ENCODE results near the gene TMEM88. TPM values are rescaled to one million over a fixed set of nuclear protein-coding genes. Genes with fewer than 3 reads are reported as not detected.

TMEM88 gene
- total and polyA plus RNA-seq, 2 experiments from 2014 or later, result not detected

GRCh38 chr17:7811251-7811650, 43.6 kb upstream of the TMEM88 start:
- H3K27me3 ChIP-seq (replicated peaks; ENCODE audit: insufficient read depth), result peaks cover 4% of the 10 kb centered on the region
- H3K4me2 ChIP-seq (ENCODE audit: unreplicated experiment), result no peak overlapping the region
- H3K36me3 ChIP-seq (ENCODE audit: low read depth), result no peaks in the 10 kb centered on the region
- H3K79me2 ChIP-seq (ENCODE audit: insufficient read depth), result no peaks in the 10 kb centered on the region
- no peak overlapping the region for H3K4me3 ChIP-seq
- DNase-seq, result no peak
- H3K4me1 ChIP-seq (ENCODE audit: insufficient read depth), result no peaks in the 10 kb centered on the region
- TF ChIP-seq EZH2 (IDR thresholded peaks at IDR 0.05; ENCODE audit: insufficient read depth, poor library complexity, severe bottlenecking) (no peak), EZH2phosphoT487 (IDR thresholded peaks at IDR 0.05; ENCODE audit: insufficient read depth, low read depth) (no peak)
- H2AFZ ChIP-seq, result no peak overlapping the region
- H3K9ac ChIP-seq, result no peak overlapping the region
- H3K9me2 ChIP-seq (ENCODE audit: insufficient read depth), result no peaks in the 10 kb centered on the region
- no peaks in the 10 kb centered on the region for H3F3A ChIP-seq (ENCODE audit: insufficient read depth)
- in situ Hi-C loops (cut with MboI), result no loop called here
- H3K27ac ChIP-seq, result no peak overlapping the region
- no peaks in the 10 kb centered on the region for H3K9me3 ChIP-seq (ENCODE audit: low read depth)
- WGBS, 2 experiments (ENCODE audit: low coverage in 1 of 2, low lambda C conversion rate in 2 of 2, missing lambda C conversion rate in 2 of 2), result 90 to 95% methylated on average over 3 of the region's 3 CpGs
- H4K20me1 ChIP-seq (ENCODE audit: insufficient read depth), result no peaks in the 10 kb centered on the region

- Histone ChIP-seq H3F3A (ENCODE audit: insufficient read depth) (no peaks in the 10 kb centered on the region), H3K9ac (no peak overlapping the region), H3K27me3 (replicated peaks; ENCODE audit: insufficient read depth) (peaks cover 4% of the 10 kb centered on the region), H3K4me3 (no peak overlapping the region), H2AFZ (no peak overlapping the region), H4K20me1 (ENCODE audit: insufficient read depth) (no peaks in the 10 kb centered on the region), H3K9me3 (ENCODE audit: low read depth) (no peaks in the 10 kb centered on the region), H3K79me2 (ENCODE audit: insufficient read depth) (no peaks in the 10 kb centered on the region), H3K36me3 (ENCODE audit: low read depth) (no peaks in the 10 kb centered on the region), H3K9me2 (ENCODE audit: insufficient read depth) (no peaks in the 10 kb centered on the region), H3K4me1 (ENCODE audit: insufficient read depth) (no peaks in the 10 kb centered on the region), H3K4me2 (ENCODE audit: unreplicated experiment) (no peak overlapping the region), H3K27ac (no peak overlapping the region)
- TF ChIP-seq EZH2 (IDR thresholded peaks at IDR 0.05; ENCODE audit: insufficient read depth, poor library complexity, severe bottlenecking) (no peak), EZH2phosphoT487 (IDR thresholded peaks at IDR 0.05; ENCODE audit: insufficient read depth, low read depth) (no peak)
- 79 to 88% methylated on average over 5 of the region's 5 CpGs for WGBS, 2 experiments (ENCODE audit: low coverage in 1 of 2, low lambda C conversion rate in 2 of 2, missing lambda C conversion rate in 2 of 2)
- no peak for DNase-seq
- in situ Hi-C loops (cut with MboI), result no loop called here
Measured at GRCh38 chr17:7814969-7815368, 39.9 kb upstream of the TMEM88 start.

- no peaks in the 10 kb centered on the region for H3K4me1 ChIP-seq (ENCODE audit: insufficient read depth)
- H3K4me3 ChIP-seq, result no peak overlapping the region
- DNase-seq, result no peak
- no peak overlapping the region for H2AFZ ChIP-seq
- no peaks in the 10 kb centered on the region for H4K20me1 ChIP-seq (ENCODE audit: insufficient read depth)
- H3F3A ChIP-seq (ENCODE audit: insufficient read depth), result no peaks in the 10 kb centered on the region
- TF ChIP-seq EZH2phosphoT487 (IDR thresholded peaks at IDR 0.05; ENCODE audit: insufficient read depth, low read depth), result no peak
- in situ Hi-C loops (cut with MboI), result no loop called here
- H3K27ac ChIP-seq, result no peak overlapping the region
- H3K4me2 ChIP-seq (ENCODE audit: unreplicated experiment), result no peak overlapping the region
- H3K9me2 ChIP-seq (ENCODE audit: insufficient read depth), result no peaks in the 10 kb centered on the region
- H3K79me2 ChIP-seq (ENCODE audit: insufficient read depth), result no peaks in the 10 kb centered on the region
- WGBS, 2 experiments (ENCODE audit: low coverage in 1 of 2, low lambda C conversion rate in 2 of 2, missing lambda C conversion rate in 2 of 2), result 60 to 74% methylated on average over 8 to 10 of the region's 10 CpGs
- H3K9ac ChIP-seq, result no peak overlapping the region
- H3K36me3 ChIP-seq (ENCODE audit: low read depth), result no peaks in the 10 kb centered on the region
- peaks cover 4% of the 10 kb centered on the region for H3K27me3 ChIP-seq (replicated peaks; ENCODE audit: insufficient read depth)
- H3K9me3 ChIP-seq (ENCODE audit: low read depth), result no peaks in the 10 kb centered on the region
Measured at GRCh38 chr17:7816926-7817642, 37.8 kb upstream of the TMEM88 start.

GRCh38 chr17:7817643-7817964, 37.3 kb upstream of the TMEM88 start:
- no peak overlapping the region for H3K4me2 ChIP-seq (ENCODE audit: unreplicated experiment)
- H3K27ac ChIP-seq, result no peak overlapping the region
- no peak overlapping the region for H2AFZ ChIP-seq
- no peaks in the 10 kb centered on the region for H3K4me1 ChIP-seq (ENCODE audit: insufficient read depth)
- WGBS, 2 experiments (ENCODE audit: low coverage in 1 of 2, low lambda C conversion rate in 2 of 2, missing lambda C conversion rate in 2 of 2), result 65 to 78% methylated on average over 8 to 9 of the region's 9 CpGs
- no peaks in the 10 kb centered on the region for H3K36me3 ChIP-seq (ENCODE audit: low read depth)
- no peaks in the 10 kb centered on the region for H4K20me1 ChIP-seq (ENCODE audit: insufficient read depth)
- H3K9ac ChIP-seq, result no peak overlapping the region
- H3F3A ChIP-seq (ENCODE audit: insufficient read depth), result no peaks in the 10 kb centered on the region
- H3K79me2 ChIP-seq (ENCODE audit: insufficient read depth), result no peaks in the 10 kb centered on the region
- no peaks in the 10 kb centered on the region for H3K9me2 ChIP-seq (ENCODE audit: insufficient read depth)
- no peak for DNase-seq
- TF ChIP-seq EZH2 (IDR thresholded peaks at IDR 0.05; ENCODE audit: insufficient read depth, poor library complexity, severe bottlenecking), result no peak
- TF ChIP-seq EZH2phosphoT487 (IDR thresholded peaks at IDR 0.05; ENCODE audit: insufficient read depth, low read depth), result no peak
- in situ Hi-C loops (cut with MboI), result no loop called here
- H3K9me3 ChIP-seq (ENCODE audit: low read depth), result no peaks in the 10 kb centered on the region
- H3K27me3 ChIP-seq (replicated peaks; ENCODE audit: insufficient read depth), result peaks cover 4% of the 10 kb centered on the region
- no peak overlapping the region for H3K4me3 ChIP-seq

GRCh38 chr17:7818026-7818425, 36.8 kb upstream of the TMEM88 start:
- no peak overlapping the region for H2AFZ ChIP-seq
- no peaks in the 10 kb centered on the region for H3K4me1 ChIP-seq (ENCODE audit: insufficient read depth)
- in situ Hi-C loops (cut with MboI), result no loop called here
- WGBS, 2 experiments (ENCODE audit: low coverage in 1 of 2, low lambda C conversion rate in 2 of 2, missing lambda C conversion rate in 2 of 2), result 65 to 69% methylated on average over 10 of the region's 10 CpGs
- H3K27ac ChIP-seq, result no peak overlapping the region
- no peaks in the 10 kb centered on the region for H3F3A ChIP-seq (ENCODE audit: insufficient read depth)
- peaks cover 4% of the 10 kb centered on the region for H3K27me3 ChIP-seq (replicated peaks; ENCODE audit: insufficient read depth)
- no peak overlapping the region for H3K4me3 ChIP-seq
- no peaks in the 10 kb centered on the region for H3K79me2 ChIP-seq (ENCODE audit: insufficient read depth)
- no peaks in the 10 kb centered on the region for H4K20me1 ChIP-seq (ENCODE audit: insufficient read depth)
- no peak for DNase-seq
- TF ChIP-seq EZH2phosphoT487 (IDR thresholded peaks at IDR 0.05; ENCODE audit: insufficient read depth, low read depth) (no peak), EZH2 (IDR thresholded peaks at IDR 0.05; ENCODE audit: insufficient read depth, poor library complexity, severe bottlenecking) (no peak)
- no peaks in the 10 kb centered on the region for H3K9me3 ChIP-seq (ENCODE audit: low read depth)
- H3K9ac ChIP-seq, result no peak overlapping the region
- no peak overlapping the region for H3K4me2 ChIP-seq (ENCODE audit: unreplicated experiment)
- no peaks in the 10 kb centered on the region for H3K36me3 ChIP-seq (ENCODE audit: low read depth)
- no peaks in the 10 kb centered on the region for H3K9me2 ChIP-seq (ENCODE audit: insufficient read depth)
